Activated T-cell treated with anti-CD3 and anti-CD28 coated beads, Interleukin-2, amount 50 U/mL, for 48 hours (primary cell): ENCODE data around the gene SRBD1.

ENCODE experiments used
- DNase-seq, 2 experiments: peaks; one replicate each; pipeline ENCODE4 v3.0.0-alpha.2; 2020

Gene SRBD1

DNA sequence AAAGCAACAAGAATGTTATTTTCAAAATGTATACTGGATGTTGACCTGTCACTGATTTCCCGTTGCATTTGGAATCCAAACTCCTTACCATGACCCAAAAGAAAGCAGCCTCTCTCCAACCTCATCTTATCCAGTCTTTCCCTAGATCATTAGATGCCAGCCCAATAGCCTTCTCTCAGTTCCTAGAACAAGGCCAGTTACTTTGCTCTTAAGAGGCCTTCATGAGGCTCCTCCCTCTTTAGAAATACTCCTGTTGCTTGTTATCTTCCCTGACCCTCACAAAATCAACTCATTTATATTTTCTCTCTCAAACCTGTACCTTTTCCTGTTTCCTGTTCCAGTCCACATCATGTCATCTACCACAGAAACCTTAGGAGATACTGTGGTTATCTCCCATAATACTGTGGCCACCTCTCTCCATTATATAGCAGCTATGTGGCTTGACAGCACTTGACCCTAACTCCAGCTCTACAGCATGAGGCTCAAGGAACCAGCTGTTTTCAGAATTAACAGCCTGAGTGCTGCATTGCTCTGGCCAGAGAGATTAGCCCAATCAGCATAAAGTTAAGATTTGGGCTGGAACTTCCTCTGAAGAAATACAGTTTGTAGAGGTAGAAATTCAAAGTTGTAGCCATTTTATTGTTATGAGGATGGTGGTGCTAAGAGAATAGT is 22.8 kb downstream of the SRBD1 start:
- DNase-seq: no peak

GRCh38 chr2:45586600-45586999 is 24.5 kb downstream of the SRBD1 start:
- DNase-seq: no peak

DNA sequence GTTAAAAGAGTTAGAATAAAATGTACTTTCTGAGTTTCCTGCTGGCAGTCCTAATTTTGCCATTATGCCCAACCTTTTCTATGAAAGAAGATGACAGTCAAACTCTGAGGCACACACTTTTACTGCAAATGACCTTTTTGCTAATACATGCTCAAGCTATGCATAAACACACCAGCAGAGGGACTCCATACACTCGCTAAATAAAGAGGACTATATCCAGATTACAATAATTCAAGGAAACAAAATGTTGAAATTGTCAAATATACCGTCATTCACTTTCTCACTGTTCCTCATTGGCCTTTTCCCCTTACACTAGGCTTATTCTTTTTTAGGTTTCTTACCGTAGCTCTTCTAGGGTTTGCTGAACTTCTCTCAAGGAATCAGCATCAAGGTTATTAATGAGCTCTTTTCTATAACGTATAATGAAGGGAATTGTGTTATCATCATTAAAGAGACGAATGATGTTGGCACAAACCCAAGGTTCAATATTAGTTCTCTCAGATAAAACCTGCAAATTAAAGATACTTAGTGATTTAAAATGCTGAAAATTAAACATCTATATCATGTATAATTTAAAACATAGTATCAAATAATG is 25.7 kb downstream of the SRBD1 start:
- no peak for DNase-seq

- DNase-seq: no peak
These were observed 27.1 kb downstream of the SRBD1 start for GRCh38 chr2:45583977-45584376.

- DNase-seq: no peak
These were observed 28.5 kb downstream of the SRBD1 start for GRCh38 chr2:45582522-45582921.

- no peak for DNase-seq
These were observed 32.8 kb downstream of the SRBD1 start for GRCh38 chr2:45578056-45578843.

DNA sequence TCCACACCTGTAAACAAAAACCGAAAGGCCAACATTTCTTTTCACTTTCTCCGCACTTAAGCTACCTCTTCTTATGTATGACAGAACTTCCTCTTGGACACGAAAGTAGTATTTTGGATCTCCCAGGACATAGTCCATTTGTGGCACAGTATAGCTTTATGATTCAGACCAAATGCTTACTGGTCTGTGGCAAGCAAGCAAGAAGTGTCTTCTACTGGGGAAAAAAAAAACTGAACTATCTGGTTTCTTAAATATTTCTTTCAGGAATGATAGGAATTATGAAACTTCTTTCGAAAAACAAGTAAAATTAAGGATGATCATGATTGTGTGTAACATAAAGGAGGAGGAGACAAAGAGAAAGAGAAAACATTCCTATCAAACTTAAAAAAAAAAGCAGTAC is 33.6 kb downstream of the SRBD1 start:
- DNase-seq: no peak

GRCh38 chr2:45575881-45576280 is 35.2 kb downstream of the SRBD1 start:
- no peak for DNase-seq

DNA sequence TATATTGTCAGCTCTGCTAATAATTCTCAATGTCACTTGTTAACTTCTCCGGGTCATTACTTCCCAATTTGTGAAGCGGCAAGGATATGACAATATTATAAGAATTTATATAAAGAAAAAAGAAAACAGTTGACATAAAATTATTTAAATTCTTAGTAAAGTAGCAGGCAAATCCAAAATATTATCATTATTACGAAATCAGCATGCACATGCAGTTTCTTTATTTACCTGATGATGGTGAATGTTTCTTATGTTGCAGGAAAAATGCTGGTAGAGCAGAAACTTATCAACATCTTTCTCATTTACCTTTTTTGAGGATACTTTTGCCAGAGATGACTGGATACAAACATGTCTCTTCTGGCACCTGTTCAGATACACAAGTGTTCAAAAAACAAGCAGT is 38.1 kb downstream of the SRBD1 start:
- no peak for DNase-seq

DNA sequence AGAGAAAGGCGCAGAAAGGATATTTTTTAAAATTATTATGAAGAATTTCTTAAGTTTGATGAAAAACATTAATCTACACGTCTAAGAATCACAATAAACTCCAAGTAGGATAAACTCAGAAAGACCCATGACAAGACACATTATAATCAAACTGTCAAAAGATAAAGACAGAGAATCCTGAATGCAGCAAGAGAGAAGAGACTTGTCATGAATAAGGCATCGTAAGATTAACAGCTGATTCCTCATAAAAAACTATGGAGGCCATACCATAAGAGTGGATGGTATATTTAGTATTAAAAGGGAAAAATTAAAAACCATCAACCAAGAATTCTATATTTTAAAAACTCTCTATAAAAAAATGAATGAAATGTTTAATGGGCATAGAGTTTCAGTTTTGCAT is 39.1 kb downstream of the SRBD1 start:
- no peak for DNase-seq

DNA sequence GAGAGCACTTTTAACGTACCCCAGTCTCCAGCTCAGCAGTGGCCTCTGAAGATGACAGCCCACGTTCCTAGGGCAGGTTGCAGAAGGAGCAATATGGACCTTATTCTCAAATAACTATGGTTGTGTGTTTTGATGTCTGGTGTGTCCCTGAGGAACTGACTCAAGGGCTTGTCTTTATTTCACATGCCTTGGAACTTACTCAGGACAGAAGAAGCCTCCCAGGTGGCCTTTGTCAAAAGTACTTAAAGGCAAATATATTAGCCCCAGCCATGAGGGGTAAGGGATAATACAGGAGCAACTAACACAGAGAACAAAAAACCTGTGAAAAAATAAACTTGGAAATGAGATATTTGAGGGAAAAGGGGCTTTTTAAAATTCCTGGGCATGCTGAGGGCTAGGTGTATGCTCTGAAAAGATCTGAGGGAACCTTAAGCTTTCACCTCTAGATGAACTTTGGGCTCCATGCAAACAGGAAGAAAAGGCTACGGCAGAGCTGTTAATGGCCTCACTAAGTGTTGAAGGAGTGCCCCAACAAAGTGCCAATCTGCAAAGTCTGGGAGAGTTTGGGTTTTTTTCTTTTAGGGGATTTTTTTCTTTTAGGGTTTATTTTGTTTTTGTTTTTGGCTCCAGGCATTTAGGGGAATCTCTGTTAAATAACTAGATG is 40.3 kb downstream of the SRBD1 start:
- DNase-seq: no peak

DNA sequence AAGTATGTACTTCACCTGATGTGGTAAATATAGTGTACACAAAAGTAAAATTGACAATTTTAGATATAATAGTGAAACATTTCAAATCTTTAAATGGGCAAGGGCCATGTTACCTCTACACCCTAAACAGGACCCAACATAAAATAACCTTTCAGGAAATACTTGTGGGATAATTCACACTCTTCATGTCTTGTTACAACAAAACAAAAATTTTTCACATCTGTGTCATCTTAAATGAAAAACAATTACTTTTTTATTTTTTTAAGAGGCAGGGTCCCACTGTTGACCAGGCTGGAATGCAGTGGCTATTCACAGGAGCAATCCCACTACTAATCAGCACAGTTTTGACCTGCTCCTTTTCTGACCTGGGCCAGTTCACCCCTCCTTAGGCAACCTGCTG is 42.1 kb downstream of the SRBD1 start:
- DNase-seq: no peak

- no peak for DNase-seq
These were observed 42.9 kb downstream of the SRBD1 start for GRCh38 chr2:45567974-45568789.

DNA sequence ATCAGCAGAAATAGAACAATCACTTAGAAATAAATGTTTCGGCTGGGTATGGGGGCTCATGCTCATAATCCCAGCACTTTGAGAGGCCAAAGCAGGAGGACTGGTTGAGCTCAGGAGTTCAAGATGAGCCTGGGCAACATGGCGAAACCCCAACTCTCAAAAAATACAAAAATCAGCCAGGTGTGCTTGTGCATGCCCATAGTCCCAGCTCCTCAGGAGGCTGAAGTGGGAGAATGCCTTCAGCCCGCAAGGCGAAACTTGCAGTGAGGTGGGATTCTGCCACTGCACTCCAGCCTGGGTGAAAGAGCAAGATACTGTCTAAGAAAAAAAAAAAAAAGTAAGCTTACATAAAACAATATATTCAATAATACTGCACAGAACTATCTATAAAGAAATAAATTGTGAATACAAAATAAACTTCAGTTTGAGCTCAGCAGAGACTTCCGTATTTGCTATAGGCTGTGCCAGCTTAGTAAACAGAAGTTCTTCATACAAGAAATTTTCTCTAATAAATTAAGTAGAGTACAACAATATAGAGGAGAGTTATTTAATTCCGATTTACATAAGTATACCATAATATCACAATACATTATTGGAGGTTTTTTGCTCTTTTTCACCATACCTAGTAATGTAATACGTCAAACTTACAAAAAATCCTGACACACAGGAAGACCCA is 43.6 kb downstream of the SRBD1 start:
- DNase-seq: no peak

- DNase-seq: no peak
These were observed 51.6 kb downstream of the SRBD1 start for GRCh38 chr2:45559436-45559835.

DNA sequence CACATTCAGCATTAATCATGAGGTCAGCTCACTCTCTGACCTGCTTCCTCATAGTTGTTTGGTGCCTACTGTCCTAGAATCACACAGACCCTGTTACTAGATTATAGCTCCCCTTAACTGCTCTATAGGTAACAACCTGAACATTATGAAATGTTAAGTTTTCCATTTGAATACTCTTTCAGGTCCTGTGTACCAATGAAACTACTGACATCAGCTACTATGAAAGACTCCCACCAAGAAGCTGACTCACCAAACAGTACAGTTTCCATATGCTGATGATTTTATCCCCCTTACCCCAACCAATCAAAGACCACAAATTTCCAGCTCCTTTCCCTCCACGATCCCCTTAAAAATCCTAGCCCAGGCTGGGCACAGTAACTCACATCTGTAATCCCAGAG is 56.3 kb downstream of the SRBD1 start:
- DNase-seq: peak; percentile 38 to 41

DNA sequence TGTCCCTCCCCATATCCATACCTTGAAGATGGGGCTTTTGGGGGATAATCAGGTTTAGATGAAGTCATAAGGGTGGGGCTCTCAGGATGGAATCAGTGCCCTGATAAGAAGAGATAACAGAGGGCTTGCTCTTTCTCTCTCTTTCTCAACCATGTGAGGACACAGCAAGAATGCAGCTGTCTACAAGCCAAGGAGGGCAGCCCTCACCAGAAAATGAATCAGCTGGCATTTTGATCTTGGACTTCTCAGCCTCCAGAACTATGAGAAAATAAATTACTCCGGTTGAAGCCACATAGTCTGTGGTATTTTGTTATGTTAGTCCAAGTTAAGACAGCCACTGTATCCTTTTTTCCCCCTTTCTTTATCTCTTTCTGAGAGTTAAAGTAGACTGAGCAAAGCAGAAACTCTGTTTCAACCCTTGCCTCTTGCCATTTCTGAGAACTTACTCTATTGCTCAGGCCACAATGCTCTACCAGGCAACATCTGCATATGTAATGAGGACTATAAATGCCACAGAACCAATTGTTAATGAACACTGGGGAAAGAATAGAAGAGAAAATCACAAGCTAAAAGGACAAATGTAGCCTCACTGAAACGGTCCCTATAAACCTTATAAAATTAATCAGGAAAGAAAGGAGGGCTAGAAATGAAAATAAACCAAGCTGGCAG is 56.9 kb downstream of the SRBD1 start:
- DNase-seq: no peak

- no peak for DNase-seq
These were observed 59.2 kb downstream of the SRBD1 start for GRCh38 chr2:45551862-45552261.

- DNase-seq: no peak
These were observed 65.1 kb downstream of the SRBD1 start for GRCh38 chr2:45545943-45546342.

DNA sequence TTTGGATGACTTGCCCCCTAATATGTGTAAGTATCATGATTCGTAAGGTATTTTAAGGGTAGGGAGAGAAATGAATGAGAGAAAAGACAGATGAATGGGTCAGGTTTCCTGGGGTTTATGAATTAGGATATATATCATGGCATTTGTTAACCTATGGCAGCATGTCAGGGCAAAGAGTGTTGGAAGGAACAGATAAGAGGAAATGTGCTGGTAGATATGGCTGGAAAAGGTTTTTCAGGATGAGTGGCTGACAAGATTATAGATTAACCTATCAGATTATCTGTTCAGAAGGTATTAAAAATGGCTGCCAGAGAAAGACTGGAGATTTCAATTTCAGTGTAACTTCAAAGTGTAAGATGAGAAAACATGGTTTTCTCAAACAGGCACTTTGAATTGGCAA is 67.8 kb downstream of the SRBD1 start:
- no peak for DNase-seq

DNA sequence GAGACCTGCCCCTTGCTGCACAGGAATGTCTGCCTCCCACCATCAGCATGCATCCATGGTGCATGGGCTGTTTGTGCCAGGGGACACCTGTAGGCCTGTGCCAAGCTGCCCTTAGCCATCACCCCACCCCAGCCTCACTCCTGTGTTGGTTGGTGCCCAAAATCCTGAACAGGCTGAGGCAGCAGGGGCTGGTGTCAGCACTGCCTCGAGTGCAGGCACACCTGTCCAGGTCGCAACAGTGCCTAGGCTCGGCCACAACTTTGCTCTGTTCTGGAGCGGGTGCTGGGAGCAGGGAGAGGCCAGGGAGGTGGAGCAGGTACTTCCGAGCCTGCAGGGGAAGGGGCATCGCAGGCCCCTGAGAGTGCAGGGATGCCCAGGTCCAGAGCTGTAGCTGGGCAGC is 69.1 kb downstream of the SRBD1 start:
- DNase-seq: no peak

GRCh38 chr2:45541450-45541849 is 69.6 kb downstream of the SRBD1 start:
- no peak for DNase-seq
